Transverse colon (tissue), 4 donors: ENCODE results near the gene FAM78B. TPM values are rescaled to one million over a fixed set of nuclear protein-coding genes. Genes with fewer than 3 reads are reported as not detected.

Experiments used
- DNase-seq: peaks from one replicate; pipeline ENCODE4 v3.0.0-alpha.2; 2019
- H3K27ac ChIP-seq, 4 donors: fragments of 200-600 bp; sonication (generic); 2 replicates each; pipeline ENCODE4 v1.5.1; 2016 to 2018; ENCODE audit warnings: inconsistent platforms in 4 of 4
- H3K27me3 ChIP-seq: fragments of 200-600 bp; sonication (generic); 2 replicates; pipeline ENCODE4 v1.5.1; 2017; ENCODE audit warnings: inconsistent platforms
- H3K36me3 ChIP-seq, 4 donors: fragments of 200-600 bp; sonication (generic); 2 replicates each; pipeline ENCODE4 v1.5.1; 2017 to 2019; ENCODE audit warnings: inconsistent platforms in 4 of 4
- H3K4me1 ChIP-seq, 4 donors: fragments of 200-600 bp; sonication (generic); 2 replicates each; pipeline ENCODE4 v1.5.1; 2017 to 2020; ENCODE audit warnings: inconsistent platforms in 4 of 4
- H3K4me3 ChIP-seq, 4 donors: fragments of 200-600 bp; sonication (generic); 1 replicate in 1 of 4; 2 replicates in 3 of 4; pipeline versions ENCODE4 v1.5.1 to v1.6.1; 2017 to 2019; ENCODE audit warnings: inconsistent platforms in 4 of 4
- H3K9me3 ChIP-seq, 2 donors: fragments of 200-600 bp; sonication (generic); 2 replicates each; pipeline ENCODE4 v1.5.1; 2017 to 2019; ENCODE audit warnings: inconsistent platforms in 2 of 2
- CTCF ChIP-seq, 5 experiments: fragments of 200-600 bp in 3 of 5; fragments of 450-650 bp in 2 of 5; sonication (generic) in 3 of 5; IDR thresholded peaks; 1 replicate in 2 of 5; 2 replicates in 3 of 5; pipeline ENCODE4 v1.5.1; 2016 to 2017; ENCODE audit warnings: antibody characterized with exemption in 5 of 5, inconsistent platforms in 3 of 5, mild to moderate bottlenecking in 2 of 5, moderate library complexity in 1 of 5
- EP300 ChIP-seq: sonication (generic); formaldehyde crosslinking; IDR thresholded peaks from one replicate; pipeline ENCODE4 v1.6.1; 2017; ENCODE audit warnings: antibody characterized with exemption, low read depth
- POLR2A ChIP-seq: fragments of 450-650 bp; IDR thresholded peaks from one replicate; pipeline ENCODE4 v1.6.1; 2016; ENCODE audit warnings: antibody characterized with exemption, mild to moderate bottlenecking, moderate library complexity
- POLR2AphosphoS5 ChIP-seq, 3 donors: sonication (generic); formaldehyde crosslinking; IDR thresholded peaks; one replicate each; pipeline ENCODE4 v1.6.1; 2016; ENCODE audit warnings: antibody characterized with exemption in 3 of 3
- WGBS, 2 donors: methylation state at CpG; one replicate each; pipeline ENCODE4 v1.1.5; 2018; ENCODE audit warnings: low coverage in 1 of 2; 5-methylcytosine and 5-hydroxymethylcytosine counted together
- in situ Hi-C, 4 donors: fragments of 200-750 bp; cut with MboI; loops; one replicate each; pipeline versions ENCODE4 v1.15.0 to v1.15.1; 2017; ENCODE audit warnings: low sequenced_read_pairs in 3 of 4, low pct_ligation_motif_present in 1 of 4, low pct_unique_long_range_greater_than_20kb in 1 of 4
- intact Hi-C: fragments of 100-400 bp; cut with DNase I; formaldehyde crosslinking; loops from one replicate; pipeline ENCODE4 v1.15.1; 2023; ENCODE audit warnings: low total_unique reads
- total RNA-seq, 4 donors: library from RNA; depleted of rRNA; stranded (reverse); fragments of >200 nt; gene quantifications; one replicate each; pipeline ENCODE4 v1.1.0, GENCODE V29; 2016

The FAM78B gene
- total RNA-seq, 4 donors from 2014 or later, result 0.40 to 5.2 (median 0.80) TPM

- Histone ChIP-seq H3K4me1 (peaks cover 0 to 5% (median 0%) of the 10 kb centered on the region in 4 donors), H3K36me3 (no peaks in the 10 kb centered on the region), H3K9me3 (no peaks in the 10 kb centered on the region), H3K27ac (peak overlapping the region in 1 of 4 donors; percentile 34), H3K27me3 (no peaks in the 10 kb centered on the region), H3K4me3 (no peak overlapping the region)
- intact Hi-C loops, result no loop called here
- 33 to 60% methylated on average over 5 to 14 of the region's 14 CpGs for WGBS, 2 donors
- in situ Hi-C loops, result no loop called here
- DNase-seq, result no peak
- TF ChIP-seq CTCF (IDR thresholded peaks at IDR 0.05), result no peak
- TF ChIP-seq EP300, result no peak
- no peak for TF ChIP-seq POLR2AphosphoS5 (IDR thresholded peaks at IDR 0.05)
- TF ChIP-seq POLR2A, result no peak
Observed at GRCh38 chr1:166080967-166081870, 85.6 kb downstream of the FAM78B start.

- in situ Hi-C loops (no loop called here), intact Hi-C loops (no loop called here)
- WGBS, 2 donors, result 54% methylated on average over 9 of the region's 9 CpGs; no CpG with 5 or more reads in 1 of the 2 donors
- Histone ChIP-seq H3K4me3 (no peak overlapping the region), H3K9me3 (no peaks in the 10 kb centered on the region), H3K4me1 (peaks cover 0 to 5% (median 0%) of the 10 kb centered on the region in 4 donors), H3K27me3 (no peaks in the 10 kb centered on the region), H3K27ac (no peak overlapping the region), H3K36me3 (no peaks in the 10 kb centered on the region)
- TF ChIP-seq CTCF (IDR thresholded peaks at IDR 0.05) (no peak), POLR2A (no peak), POLR2AphosphoS5 (IDR thresholded peaks at IDR 0.05) (no peak), EP300 (no peak)
- no peak for DNase-seq
Observed at GRCh38 chr1:166080277-166080966, 86.4 kb downstream of the FAM78B start.

GRCh38 chr1:166079276-166079675 is 87.5 kb downstream of the FAM78B start:
- 77% methylated on average over 2 of the region's 2 CpGs; no CpG with 5 or more reads in 1 of the 2 donors for WGBS, 2 donors
- Histone ChIP-seq H3K4me1 (peaks cover 0 to 5% (median 0%) of the 10 kb centered on the region in 4 donors), H3K27ac (no peak overlapping the region), H3K36me3 (no peaks in the 10 kb centered on the region), H3K27me3 (no peaks in the 10 kb centered on the region), H3K4me3 (no peak overlapping the region), H3K9me3 (no peaks in the 10 kb centered on the region)
- in situ Hi-C loops (loop anchor here in 1 of 4 donors (10.0 kb wide), 1 partner anchor 64 kb away; no protein-coding TSS in a partner anchor), intact Hi-C loops (no loop called here)
- TF ChIP-seq POLR2A, result no peak
- no peak for TF ChIP-seq CTCF (IDR thresholded peaks at IDR 0.05)
- TF ChIP-seq POLR2AphosphoS5 (IDR thresholded peaks at IDR 0.05), result no peak
- DNase-seq, result no peak

- H3K4me3 ChIP-seq, result no peak overlapping the region
- no peak for TF ChIP-seq EP300
- TF ChIP-seq CTCF (IDR thresholded peaks at IDR 0.05), result no peak
- no peak overlapping the region for H3K27ac ChIP-seq
- in situ Hi-C loops (loop anchor here in 1 of 4 donors (10.0 kb wide), 1 partner anchor 59 kb away; no protein-coding TSS in a partner anchor), intact Hi-C loops (no loop called here)
- no peaks in the 10 kb centered on the region for H3K9me3 ChIP-seq
- H3K4me1 ChIP-seq, result no peaks in the 10 kb centered on the region
- 73 to 75% methylated on average over 2 to 3 of the region's 3 CpGs for WGBS, 2 donors
- DNase-seq, result no peak
- no peaks in the 10 kb centered on the region for H3K36me3 ChIP-seq
- H3K27me3 ChIP-seq, result no peaks in the 10 kb centered on the region
Observed at GRCh38 chr1:166073489-166073888, 93.3 kb downstream of the FAM78B start.
